Mucosa of rectum (tissue), 2 donors: ENCODE results near the gene PPP4C.
"Not testable (repeated sequence)": the region's sequence is repeated elsewhere in the genome, so short reads cannot be mapped to it uniquely, and the experiment has no call there.

Source experiments
- H3K27ac ChIP-seq, 2 donors: one replicate each; pipeline ENCODE4 v1.7.0; 2013; ENCODE audit warnings: inconsistent platforms in 2 of 2, low read depth in 2 of 2, low read length in 2 of 2
- H3K27me3 ChIP-seq, 2 donors: one replicate each; pipeline ENCODE4 v1.7.0; 2013; ENCODE audit warnings: low read length in 2 of 2; ENCODE audit not compliant: control insufficient read depth in 2 of 2, insufficient read depth in 2 of 2
- H3K36me3 ChIP-seq, 2 donors: one replicate each; pipeline ENCODE4 v1.7.0; 2013; ENCODE audit warnings: low read length in 2 of 2; ENCODE audit not compliant: control insufficient read depth in 2 of 2, insufficient read depth in 2 of 2
- H3K4me1 ChIP-seq, 2 donors: one replicate each; pipeline ENCODE4 v1.7.0; 2013; ENCODE audit warnings: low read length in 2 of 2, mild to moderate bottlenecking in 1 of 2; ENCODE audit not compliant: control insufficient read depth in 2 of 2, insufficient read depth in 2 of 2
- H3K4me3 ChIP-seq, 2 donors: one replicate each; pipeline ENCODE4 v1.7.0; 2013; ENCODE audit warnings: low read length in 2 of 2
- H3K9ac ChIP-seq, 2 donors: one replicate each; pipeline ENCODE4 v1.7.0; 2013; ENCODE audit warnings: low read length in 2 of 2, low read depth in 1 of 2, mild to moderate bottlenecking in 1 of 2
- H3K9me3 ChIP-seq, 2 donors: one replicate each; pipeline ENCODE4 v1.7.0; 2013; ENCODE audit warnings: low read length in 2 of 2; ENCODE audit not compliant: control insufficient read depth in 2 of 2
- donor health status: healthy.
- donor health status: Normal muscosa, but diverticular disease.

Gene PPP4C

DNA sequence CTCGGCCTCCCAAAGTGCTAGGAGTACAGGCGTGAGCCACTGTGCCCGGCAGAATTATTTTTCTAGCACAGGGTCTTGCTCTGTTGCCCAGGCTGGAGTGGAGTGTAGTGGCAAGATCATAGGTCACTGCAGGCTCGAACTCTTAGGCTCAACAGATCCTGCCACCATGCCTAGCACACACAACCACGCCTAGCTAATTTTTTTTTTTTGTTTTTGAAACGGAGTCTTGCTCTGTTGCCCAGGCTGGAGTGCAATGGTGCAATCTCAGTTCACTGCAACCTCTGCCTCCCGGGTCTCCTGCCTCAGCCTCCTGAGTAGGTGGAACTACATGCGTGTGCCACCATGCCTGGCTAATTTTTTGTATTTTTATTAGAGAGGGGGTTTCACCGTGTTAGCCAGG lies 49.9 kb downstream of the PPP4C start:
- not testable (repeated sequence) for H3K27me3 ChIP-seq, H3K36me3 ChIP-seq, H3K4me3 ChIP-seq, H3K9ac ChIP-seq, H3K27ac ChIP-seq, H3K9me3 ChIP-seq
- H3K4me1 ChIP-seq, result peaks cover 14 to 27% of the 10 kb centered on the region in 2 donors

DNA sequence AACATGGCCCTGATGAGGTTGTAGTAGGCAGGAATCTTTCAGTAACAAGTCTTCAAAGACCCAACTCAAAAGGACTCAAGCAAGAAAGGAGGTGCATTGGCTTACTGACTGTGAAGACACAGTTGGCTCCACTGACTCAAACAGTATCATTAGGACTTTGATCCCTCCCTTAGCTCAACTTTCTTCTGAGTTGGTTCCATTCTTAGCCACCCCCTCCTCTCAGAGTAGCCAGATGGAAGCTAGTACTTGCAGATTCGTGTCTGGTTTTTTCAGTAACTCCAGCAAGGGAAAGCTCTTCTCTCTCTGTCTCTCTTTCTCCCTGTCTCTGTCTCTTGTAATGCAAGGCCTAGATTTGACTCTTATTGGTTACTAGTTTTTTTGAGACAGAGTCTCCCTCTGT lies 52.2 kb downstream of the PPP4C start:
- H3K4me3 ChIP-seq, result no peak overlapping the region
- H3K36me3 ChIP-seq, result no peaks in the 10 kb centered on the region
- no peak overlapping the region for H3K9ac ChIP-seq
- H3K9me3 ChIP-seq, result no peaks in the 10 kb centered on the region
- H3K4me1 ChIP-seq, result peaks cover 3 to 11% of the 10 kb centered on the region in 2 donors
- H3K27me3 ChIP-seq, result no peaks in the 10 kb centered on the region
- no peak overlapping the region for H3K27ac ChIP-seq

- H3K36me3 ChIP-seq, result no peaks in the 10 kb centered on the region
- H3K9me3 ChIP-seq, result no peaks in the 10 kb centered on the region
- H3K4me1 ChIP-seq, result no peaks in the 10 kb centered on the region
- H3K4me3 ChIP-seq, result no peak overlapping the region
- no peaks in the 10 kb centered on the region for H3K27me3 ChIP-seq
- no peak overlapping the region for H3K9ac ChIP-seq
- H3K27ac ChIP-seq, result no peak overlapping the region
These were observed 56.2 kb downstream of the PPP4C start for GRCh38 chr16:30131869-30132475.

DNA sequence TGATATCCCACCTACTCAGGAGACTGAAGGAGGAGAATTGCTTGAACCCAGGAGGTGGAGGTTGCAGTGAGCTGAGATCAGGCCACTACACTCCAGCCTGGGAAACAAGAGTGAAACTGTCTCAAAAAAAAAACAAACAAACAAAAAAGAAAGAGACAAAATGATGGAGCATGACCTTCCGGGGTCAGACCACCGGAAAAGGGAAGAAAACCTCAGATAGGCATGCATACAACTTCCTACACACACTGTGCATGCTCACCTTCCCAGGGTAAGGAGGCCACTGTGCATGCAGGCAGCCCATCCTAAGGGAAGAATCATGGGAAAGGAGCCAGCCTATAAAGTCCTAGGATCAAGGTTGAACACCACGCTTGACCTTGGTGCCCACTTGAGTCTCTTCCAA lies 56.8 kb downstream of the PPP4C start:
- Histone ChIP-seq H3K27ac (no peak overlapping the region), H3K27me3 (no peaks in the 10 kb centered on the region), H3K36me3 (no peaks in the 10 kb centered on the region), H3K4me1 (no peaks in the 10 kb centered on the region), H3K9me3 (no peaks in the 10 kb centered on the region), H3K9ac (no peak overlapping the region), H3K4me3 (no peak overlapping the region)
